Duodenal mucosa (tissue), 2 donors: ENCODE measurements around the gene NCOA1.

Experiments
- H3K27ac ChIP-seq: one replicate; pipeline ENCODE4 v1.7.0; 2013; ENCODE audit warnings: low read depth, low read length
- H3K27me3 ChIP-seq, 2 donors: one replicate each; pipeline ENCODE4 v1.7.0; 2013; ENCODE audit warnings: low read length in 2 of 2, control low read depth in 1 of 2; ENCODE audit not compliant: insufficient read depth in 2 of 2, control insufficient read depth in 1 of 2
- H3K36me3 ChIP-seq, 2 donors: one replicate each; pipeline ENCODE4 v1.7.0; 2013; ENCODE audit warnings: low read length in 2 of 2, control low read depth in 1 of 2; ENCODE audit not compliant: insufficient read depth in 2 of 2, control insufficient read depth in 1 of 2
- H3K4me1 ChIP-seq, 2 donors: one replicate each; pipeline ENCODE4 v1.7.0; 2013; ENCODE audit warnings: low read length in 2 of 2, control low read depth in 1 of 2; ENCODE audit not compliant: insufficient read depth in 2 of 2, control insufficient read depth in 1 of 2
- H3K4me3 ChIP-seq, 2 donors: one replicate each; pipeline ENCODE4 v1.7.0; 2013; ENCODE audit warnings: low read length in 2 of 2, low read depth in 1 of 2
- H3K9ac ChIP-seq, 2 donors: one replicate each; pipeline ENCODE4 v1.7.0; 2013; ENCODE audit warnings: low read length in 2 of 2, low read depth in 1 of 2
- H3K9me3 ChIP-seq, 2 donors: one replicate each; pipeline ENCODE4 v1.7.0; 2013; ENCODE audit warnings: low read length in 2 of 2, control low read depth in 1 of 2; ENCODE audit not compliant: control insufficient read depth in 1 of 2

The NCOA1 gene

GRCh38 chr2:24761866-24762265 is 270.8 kb downstream of the NCOA1 start:
- no peaks in the 10 kb centered on the region for H3K9me3 ChIP-seq
- H3K27me3 ChIP-seq: no peaks in the 10 kb centered on the region
- peaks cover 24 to 56% of the 10 kb centered on the region in 2 donors for H3K36me3 ChIP-seq
- H3K27ac ChIP-seq: no peak overlapping the region
- no peaks in the 10 kb centered on the region for H3K4me1 ChIP-seq
- H3K4me3 ChIP-seq: no peak overlapping the region
- no peak overlapping the region for H3K9ac ChIP-seq

DNA sequence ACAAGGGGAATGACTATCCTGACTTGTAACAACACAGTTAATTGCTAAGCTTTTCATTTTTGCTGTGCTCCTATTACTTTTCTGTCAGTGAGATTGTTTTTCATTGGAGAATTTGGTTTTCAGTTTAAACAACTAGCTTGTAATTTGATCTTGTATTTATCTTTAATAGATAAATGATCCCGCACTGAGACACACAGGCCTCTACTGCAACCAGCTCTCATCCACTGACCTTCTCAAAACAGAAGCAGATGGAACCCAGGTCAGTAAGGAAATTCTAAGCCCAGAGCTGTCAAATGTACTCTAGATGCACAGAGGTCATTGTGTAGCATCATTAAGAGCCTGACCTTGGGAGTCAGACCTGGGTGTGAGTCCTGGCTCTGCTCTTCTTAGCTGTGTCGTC is 271.5 kb downstream of the NCOA1 start:
- H3K4me3 ChIP-seq: no peak overlapping the region
- H3K27me3 ChIP-seq: no peaks in the 10 kb centered on the region
- no peak overlapping the region for H3K9ac ChIP-seq
- no peak overlapping the region for H3K27ac ChIP-seq
- peaks cover 21 to 51% of the 10 kb centered on the region in 2 donors for H3K36me3 ChIP-seq
- H3K4me1 ChIP-seq: no peaks in the 10 kb centered on the region
- H3K9me3 ChIP-seq: no peaks in the 10 kb centered on the region

DNA sequence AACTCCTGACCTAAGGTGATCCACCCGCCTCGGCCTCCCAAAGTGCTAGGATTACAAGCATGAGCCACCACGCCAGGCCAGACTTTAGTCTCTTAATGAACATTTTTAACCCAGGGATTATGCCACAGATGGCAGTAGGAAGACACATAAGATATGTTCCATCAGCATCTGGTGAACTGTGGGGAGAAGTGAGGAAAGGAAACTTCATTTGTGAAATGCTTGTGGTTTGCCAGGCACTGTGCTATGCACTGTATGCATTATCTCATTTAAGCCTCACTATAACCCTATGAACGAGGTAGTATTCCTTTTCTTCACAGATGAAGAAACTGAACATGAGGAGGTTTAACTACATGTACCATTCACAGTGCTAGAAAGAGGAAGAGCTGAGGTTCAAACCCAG is 272.8 kb downstream of the NCOA1 start:
- H3K36me3 ChIP-seq: peaks cover 20 to 43% of the 10 kb centered on the region in 2 donors

DNA sequence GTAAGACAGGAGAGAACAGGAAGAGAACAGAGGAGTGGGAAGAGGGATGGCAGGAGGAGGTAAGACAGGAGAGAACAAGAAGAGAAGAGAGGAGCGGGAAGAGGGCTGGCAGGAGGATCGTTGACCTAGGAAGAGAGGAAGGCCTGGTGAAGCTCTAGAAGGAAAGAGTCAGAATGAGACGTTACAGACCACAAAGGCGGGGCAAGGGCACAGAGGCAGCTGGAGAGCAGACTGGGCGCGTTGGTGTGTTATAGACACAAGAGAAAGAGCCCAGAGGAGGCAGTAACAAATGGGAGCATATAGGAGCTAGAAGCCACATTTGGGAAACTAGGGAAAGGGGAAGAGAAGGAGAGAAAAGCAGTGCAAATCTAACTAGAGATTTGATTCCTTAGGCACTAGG is 275.6 kb downstream of the NCOA1 start:
- Histone ChIP-seq H3K9ac (no peak overlapping the region), H3K4me3 (no peak overlapping the region), H3K27me3 (no peaks in the 10 kb centered on the region), H3K4me1 (no peaks in the 10 kb centered on the region), H3K9me3 (no peaks in the 10 kb centered on the region), H3K36me3 (peaks cover 20 to 43% of the 10 kb centered on the region in 2 donors), H3K27ac (no peak overlapping the region)

More for the DNA sequence above, 272.8 kb downstream of the NCOA1 start:
- Histone ChIP-seq H3K9me3 (no peaks in the 10 kb centered on the region), H3K9ac (no peak overlapping the region), H3K27me3 (no peaks in the 10 kb centered on the region), H3K27ac (no peak overlapping the region), H3K4me1 (no peaks in the 10 kb centered on the region), H3K4me3 (no peak overlapping the region)

- Histone ChIP-seq H3K9me3 (no peaks in the 10 kb centered on the region), H3K27ac (no peak overlapping the region), H3K4me3 (no peak overlapping the region)
Measured at GRCh38 chr2:24768013-24768412, 277.0 kb downstream of the NCOA1 start.

DNA sequence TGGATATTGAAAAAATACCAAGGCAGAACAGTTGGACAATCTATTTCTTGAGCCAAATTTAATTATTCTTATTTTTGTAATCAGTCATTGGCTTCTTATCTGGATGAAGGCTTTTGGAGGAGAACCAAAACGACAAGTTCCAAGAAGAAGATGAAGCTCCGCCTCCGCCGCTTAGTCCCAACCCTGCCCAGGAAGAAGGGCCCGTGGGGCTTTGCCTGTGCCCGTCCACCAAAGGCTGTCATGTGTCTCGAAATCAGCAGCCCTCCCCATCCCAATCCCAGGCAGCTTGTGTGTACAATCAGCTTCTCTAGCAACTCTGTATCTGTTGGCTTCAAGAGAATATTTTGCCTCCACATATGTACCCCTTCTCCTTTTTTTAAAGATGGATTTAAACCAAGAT is 277.5 kb downstream of the NCOA1 start:
- H3K9me3 ChIP-seq: no peaks in the 10 kb centered on the region
- H3K36me3 ChIP-seq: peaks cover 14 to 29% of the 10 kb centered on the region in 2 donors
- H3K9ac ChIP-seq: no peak overlapping the region
- no peaks in the 10 kb centered on the region for H3K27me3 ChIP-seq
- no peaks in the 10 kb centered on the region for H3K4me1 ChIP-seq
- no peak overlapping the region for H3K4me3 ChIP-seq
- H3K27ac ChIP-seq: no peak overlapping the region

More at GRCh38 chr2:24768013-24768412, 277.0 kb downstream of the NCOA1 start:
- Histone ChIP-seq H3K4me1 (no peaks in the 10 kb centered on the region), H3K9ac (no peak overlapping the region), H3K36me3 (peaks cover 14 to 31% of the 10 kb centered on the region in 2 donors), H3K27me3 (no peaks in the 10 kb centered on the region)

- Histone ChIP-seq H3K4me3 (no peak overlapping the region), H3K36me3 (peaks cover 3 to 18% of the 10 kb centered on the region in 2 donors), H3K4me1 (no peaks in the 10 kb centered on the region), H3K9ac (no peak overlapping the region), H3K9me3 (no peaks in the 10 kb centered on the region), H3K27ac (no peak overlapping the region), H3K27me3 (no peaks in the 10 kb centered on the region)
Measured at GRCh38 chr2:24771061-24771460, 280.0 kb downstream of the NCOA1 start.

GRCh38 chr2:24771764-24772586 is 280.9 kb downstream of the NCOA1 start:
- no peaks in the 10 kb centered on the region for H3K27me3 ChIP-seq
- H3K27ac ChIP-seq: no peak overlapping the region
- H3K36me3 ChIP-seq: peaks cover 3 to 13% of the 10 kb centered on the region in 2 donors
- H3K4me3 ChIP-seq: no peak overlapping the region
- H3K4me1 ChIP-seq: no peaks in the 10 kb centered on the region
- no peaks in the 10 kb centered on the region for H3K9me3 ChIP-seq
- no peak overlapping the region for H3K9ac ChIP-seq

DNA sequence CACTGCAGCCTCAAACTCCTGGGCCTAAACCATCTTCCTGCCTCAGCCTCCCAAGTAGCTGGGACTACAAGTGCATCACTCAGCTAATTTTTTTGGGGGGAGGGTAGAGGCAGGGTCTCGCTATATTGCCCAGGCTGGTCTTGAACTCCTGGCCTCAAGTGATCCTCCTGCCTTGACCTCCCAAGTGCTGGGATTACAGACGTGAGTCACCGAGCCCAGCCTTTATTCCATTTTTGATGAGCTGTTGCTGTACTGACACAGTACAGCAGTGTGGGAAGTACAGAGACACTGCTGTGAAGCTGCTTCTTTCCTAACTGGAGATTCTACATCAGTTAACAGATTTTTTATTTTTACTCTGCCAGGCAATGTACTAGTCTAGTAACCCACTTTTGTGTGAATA is 283.3 kb downstream of the NCOA1 start:
- H3K4me1 ChIP-seq: peaks cover 0 to 7% of the 10 kb centered on the region in 2 donors
- H3K4me3 ChIP-seq: no peak overlapping the region
- H3K9me3 ChIP-seq: no peaks in the 10 kb centered on the region
- peaks cover 0 to 8% of the 10 kb centered on the region in 2 donors for H3K36me3 ChIP-seq
- H3K27ac ChIP-seq: no peak overlapping the region
- no peak overlapping the region for H3K9ac ChIP-seq
- no peaks in the 10 kb centered on the region for H3K27me3 ChIP-seq

- H3K27ac ChIP-seq: no peak overlapping the region
Measured at GRCh38 chr2:24779116-24779515, 288.1 kb downstream of the NCOA1 start.

More at GRCh38 chr2:24779116-24779515, 288.1 kb downstream of the NCOA1 start:
- Histone ChIP-seq H3K4me3 (no peak overlapping the region), H3K27me3 (no peaks in the 10 kb centered on the region), H3K9ac (no peak overlapping the region), H3K4me1 (peaks cover 0 to 7% of the 10 kb centered on the region in 2 donors), H3K36me3 (no peaks in the 10 kb centered on the region), H3K9me3 (no peaks in the 10 kb centered on the region)
